ENCODE data around the gene IQCB1.

GRCh38 chr3:121821421-121822199, 13.2 kb downstream of the IQCB1 start:
- TF ChIP-seq CTCF (IDR thresholded peaks at IDR 0.05) (no peak), POLR2A (IDR thresholded peaks at IDR 0.05) (no peak), POLR2AphosphoS5 (IDR thresholded peaks at IDR 0.05) (no peak)

Measured in sigmoid colon (tissue), 4 donors.